ENCODE data around the gene SPOCK1.
"Not testable (repeated sequence)": the region's sequence is repeated elsewhere in the genome, so short reads cannot be mapped to it uniquely, and the experiment has no call there.

SPOCK1 gene

DNA sequence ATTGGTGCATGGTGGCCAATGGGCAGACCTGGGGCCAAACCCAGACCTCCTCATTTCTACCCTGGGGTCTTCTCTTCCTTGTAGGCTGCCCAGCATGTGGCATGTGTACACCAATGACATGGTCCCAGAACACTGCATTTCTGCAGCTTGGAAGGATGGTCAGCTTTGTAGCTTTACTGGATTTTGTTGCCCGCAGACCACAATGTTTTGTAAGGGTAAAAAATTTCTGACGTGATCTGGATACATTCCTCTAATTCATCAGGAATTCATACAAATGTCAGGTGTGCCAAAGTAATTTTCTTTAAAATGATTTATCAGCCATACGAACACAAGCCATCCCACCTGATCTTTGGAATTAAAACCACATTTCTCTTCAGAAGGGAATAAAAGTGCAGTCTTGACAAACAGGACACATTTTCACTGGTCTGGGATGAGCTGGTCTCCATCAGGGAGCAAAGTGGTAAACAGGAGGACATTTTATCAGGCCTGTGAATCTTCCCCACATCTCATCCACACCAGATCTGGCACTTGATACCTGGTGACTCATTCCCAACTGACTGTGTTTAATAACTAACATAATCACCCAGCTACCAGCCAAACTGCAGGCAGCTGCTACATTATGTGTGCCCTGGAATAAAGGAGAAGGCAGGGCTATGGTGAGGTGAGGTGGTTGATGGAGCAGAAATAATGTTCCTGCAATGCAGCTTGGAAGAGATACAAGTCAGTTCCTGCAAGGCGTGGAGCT, 103.9 kb downstream of the SPOCK1 start:
- no peak for DNase-seq (ENCODE audit: low read depth)

DNA sequence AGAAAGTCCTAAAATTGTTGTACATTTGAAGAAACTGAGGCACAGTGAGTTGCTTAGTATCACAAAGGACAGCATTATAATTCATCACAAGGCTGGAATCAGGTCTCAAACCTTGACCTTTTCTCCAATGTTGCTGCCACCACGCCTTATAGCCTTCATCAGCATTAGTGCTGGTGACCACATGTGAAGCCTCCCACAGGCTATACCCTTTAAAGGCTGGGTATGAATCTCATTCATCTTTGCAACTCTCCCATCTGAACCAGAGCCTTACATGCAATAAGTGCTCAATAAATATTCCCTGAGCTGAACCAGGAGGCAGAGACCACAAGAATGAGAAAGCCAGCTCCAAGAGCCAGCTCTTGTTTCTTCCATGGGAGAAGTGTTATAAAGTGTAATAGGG, 104.7 kb downstream of the SPOCK1 start:
- no peak for DNase-seq (ENCODE audit: low read depth)

DNA sequence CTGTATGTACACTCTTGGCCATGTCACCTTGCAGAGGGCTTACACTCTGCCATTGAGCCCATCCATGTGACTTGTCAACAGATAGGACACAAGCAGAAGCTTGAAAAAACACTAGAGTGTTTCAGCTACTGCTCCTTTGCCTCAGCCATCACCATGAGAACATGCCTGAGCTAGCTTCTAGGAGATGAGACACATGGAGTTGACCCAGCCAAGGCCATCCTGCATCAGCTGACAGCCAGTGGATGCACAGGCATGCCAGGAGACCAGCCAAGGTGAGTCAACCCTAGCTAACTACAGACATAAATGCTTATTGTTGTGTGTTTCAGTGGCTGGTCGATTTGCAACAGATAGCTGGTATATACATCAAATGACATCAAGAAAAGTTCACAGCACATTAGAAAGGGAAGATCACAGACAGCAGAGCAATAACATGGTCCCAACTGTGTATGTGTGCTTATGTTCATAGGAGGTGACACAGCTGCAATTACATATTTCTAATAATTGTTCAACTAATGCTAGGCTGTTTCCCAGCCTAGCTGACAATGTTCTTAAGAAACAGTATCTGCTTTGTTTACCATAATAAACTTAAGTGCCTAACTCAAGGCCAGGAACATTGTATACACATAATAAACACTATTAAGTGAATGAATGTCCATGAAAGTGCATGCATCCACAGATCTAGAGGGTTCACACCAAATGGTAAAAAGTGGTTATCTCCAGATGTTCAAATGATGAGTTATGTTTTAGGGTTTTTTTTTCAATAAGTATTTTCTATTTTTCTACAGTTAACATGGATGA, 105.7 kb downstream of the SPOCK1 start:
- DNase-seq (ENCODE audit: low read depth) = no peak

DNA sequence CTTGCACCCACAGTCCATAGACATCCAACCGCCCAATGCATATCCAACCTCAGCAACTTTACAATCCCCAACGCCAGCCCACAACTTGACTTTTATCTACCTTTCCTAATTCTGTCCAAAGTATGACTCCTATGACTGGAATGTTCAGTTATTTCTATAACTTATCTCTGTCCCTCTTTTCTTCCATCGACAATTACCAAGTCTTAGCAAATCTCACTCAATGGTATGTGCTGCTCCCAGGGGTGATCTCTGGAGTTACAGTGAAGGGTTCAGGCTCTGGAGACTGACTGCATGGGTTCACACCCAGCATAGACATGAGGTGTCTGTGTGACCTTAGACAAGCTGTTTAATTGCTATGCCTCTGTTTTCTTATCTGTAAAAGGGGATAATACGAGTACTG, 106.9 kb downstream of the SPOCK1 start:
- no peak for DNase-seq (ENCODE audit: low read depth)

DNA sequence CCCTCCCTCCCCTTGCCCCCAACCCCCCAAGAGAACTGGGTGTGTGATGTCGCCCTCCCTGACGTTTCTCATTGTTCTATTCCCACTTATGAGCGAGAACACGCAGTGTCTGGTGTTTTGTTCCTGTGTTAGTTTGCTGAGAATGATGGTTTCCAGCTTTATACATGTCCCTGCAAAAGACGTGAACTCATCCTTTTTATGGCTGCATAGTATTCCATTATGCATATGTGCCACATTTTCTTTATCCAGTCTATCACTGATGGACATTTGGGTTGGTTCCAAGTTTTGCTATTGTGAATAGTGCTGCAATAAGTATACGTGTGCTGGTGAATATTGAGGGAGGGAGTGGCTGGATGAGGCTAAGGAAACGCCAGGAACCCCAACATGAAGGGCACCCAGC, 108.1 kb downstream of the SPOCK1 start:
- DNase-seq (ENCODE audit: low read depth) = not testable (repeated sequence)

DNA sequence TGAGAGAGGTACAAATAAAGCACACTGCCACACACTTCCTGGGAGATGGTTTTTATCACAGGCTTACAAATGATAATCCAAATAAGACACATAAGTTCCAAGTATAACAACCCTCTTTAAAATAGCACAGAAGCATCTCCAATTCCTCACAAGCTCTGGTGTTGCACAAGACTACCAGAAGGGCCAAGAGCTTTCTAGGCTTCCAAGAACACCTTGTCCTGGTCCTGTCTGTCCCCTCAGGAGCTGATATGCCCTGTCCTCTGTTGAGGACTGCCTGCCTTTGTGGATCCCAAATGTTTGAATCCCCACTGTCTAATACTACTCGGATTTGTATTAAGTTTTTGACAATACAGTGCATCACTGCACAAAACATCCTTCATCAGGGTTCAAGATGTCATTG, 110.1 kb downstream of the SPOCK1 start:
- no peak for DNase-seq (ENCODE audit: low read depth)

DNA sequence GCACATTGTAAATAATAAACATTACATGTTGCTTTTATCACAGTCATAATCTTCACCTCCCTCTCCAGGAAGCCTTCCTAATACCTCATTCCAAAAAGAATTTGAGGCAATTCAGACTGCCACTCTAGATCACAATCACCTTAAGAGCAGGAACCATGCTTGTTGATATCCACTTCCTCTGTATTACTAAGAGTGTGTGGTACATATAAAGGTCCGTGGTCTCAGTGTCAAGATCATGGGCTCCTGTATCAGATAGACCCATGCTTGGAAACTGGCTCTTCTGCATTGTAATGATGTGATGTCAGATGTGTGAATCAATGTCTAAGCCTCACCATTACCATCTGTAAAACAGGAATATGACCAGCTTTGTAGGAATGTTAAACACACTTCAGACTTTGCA, 114.1 kb downstream of the SPOCK1 start:
- DNase-seq (ENCODE audit: low read depth) = no peak

DNA sequence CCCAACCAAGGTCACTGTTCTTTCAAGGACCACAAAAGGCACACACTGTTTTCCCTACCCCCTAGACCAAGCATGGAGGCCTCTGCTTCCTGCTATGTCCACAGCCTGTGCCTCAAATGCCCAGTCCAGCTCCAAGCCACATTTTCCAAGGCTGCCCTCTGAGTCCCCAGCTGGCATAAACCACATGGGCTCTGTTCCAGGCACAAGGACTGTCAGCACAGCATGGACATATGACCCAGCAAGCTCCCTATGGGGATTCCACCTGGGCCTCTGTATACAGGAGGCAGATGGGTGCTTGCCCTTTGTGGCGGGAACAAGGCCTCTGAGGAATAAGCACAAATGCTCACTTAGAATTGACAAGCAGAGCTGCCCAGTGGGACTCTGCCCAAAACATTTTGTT, 115.2 kb downstream of the SPOCK1 start:
- no peak for DNase-seq (ENCODE audit: low read depth)

DNA sequence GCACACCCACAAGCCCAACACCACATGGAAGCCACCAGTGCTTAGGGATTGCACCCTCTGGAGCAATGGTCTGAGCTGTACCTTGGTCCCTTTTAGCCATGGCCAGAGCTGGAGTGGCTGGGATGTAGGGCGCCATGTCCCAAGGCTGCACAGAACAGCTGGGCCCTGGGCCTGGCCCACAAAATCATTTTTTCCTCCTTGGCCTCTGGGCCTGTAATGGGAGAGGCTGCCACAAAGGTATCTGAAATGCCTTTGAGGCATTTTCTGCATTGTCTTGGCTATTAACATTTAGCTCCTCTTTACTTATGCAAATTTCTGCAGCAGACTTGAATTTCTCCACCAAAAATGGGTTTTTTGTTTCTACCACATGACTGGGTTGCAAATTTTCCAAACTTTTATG, 117.6 kb downstream of the SPOCK1 start:
- DNase-seq (ENCODE audit: low read depth) = no peak

DNA sequence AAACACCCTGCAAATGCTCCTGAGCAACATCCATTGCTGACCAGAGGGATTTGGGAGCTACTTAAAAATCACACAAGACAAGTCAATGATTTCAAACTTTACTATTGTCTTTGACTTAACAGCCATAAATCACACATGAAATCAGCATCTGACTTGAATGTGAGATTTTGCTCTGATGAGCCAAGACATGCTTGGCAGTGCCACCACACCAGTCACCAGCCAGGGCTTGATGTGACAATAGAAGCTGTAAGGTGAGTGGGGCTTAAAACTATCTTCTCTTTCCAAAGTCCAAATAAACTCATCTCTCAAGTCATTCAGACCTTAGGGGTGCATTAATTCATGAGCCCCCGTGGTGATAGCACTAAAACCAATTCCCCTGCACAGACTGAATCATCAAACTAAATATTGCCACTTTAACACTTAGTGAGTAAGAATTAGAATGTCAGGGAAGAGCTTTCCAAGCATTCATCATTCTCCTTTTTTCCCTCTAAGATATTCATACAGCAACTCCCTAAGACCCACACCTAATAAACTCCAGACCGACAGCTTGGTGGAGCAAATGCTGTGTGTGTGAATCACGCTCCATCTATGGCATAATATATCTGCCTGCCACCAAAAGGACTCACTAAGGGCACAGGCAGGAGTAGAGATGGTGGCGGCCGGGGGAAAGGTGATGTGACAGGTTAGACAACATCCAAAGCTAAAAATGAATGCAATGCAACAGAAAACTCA, 119.4 kb downstream of the SPOCK1 start:
- no peak for DNase-seq (ENCODE audit: low read depth)

DNA sequence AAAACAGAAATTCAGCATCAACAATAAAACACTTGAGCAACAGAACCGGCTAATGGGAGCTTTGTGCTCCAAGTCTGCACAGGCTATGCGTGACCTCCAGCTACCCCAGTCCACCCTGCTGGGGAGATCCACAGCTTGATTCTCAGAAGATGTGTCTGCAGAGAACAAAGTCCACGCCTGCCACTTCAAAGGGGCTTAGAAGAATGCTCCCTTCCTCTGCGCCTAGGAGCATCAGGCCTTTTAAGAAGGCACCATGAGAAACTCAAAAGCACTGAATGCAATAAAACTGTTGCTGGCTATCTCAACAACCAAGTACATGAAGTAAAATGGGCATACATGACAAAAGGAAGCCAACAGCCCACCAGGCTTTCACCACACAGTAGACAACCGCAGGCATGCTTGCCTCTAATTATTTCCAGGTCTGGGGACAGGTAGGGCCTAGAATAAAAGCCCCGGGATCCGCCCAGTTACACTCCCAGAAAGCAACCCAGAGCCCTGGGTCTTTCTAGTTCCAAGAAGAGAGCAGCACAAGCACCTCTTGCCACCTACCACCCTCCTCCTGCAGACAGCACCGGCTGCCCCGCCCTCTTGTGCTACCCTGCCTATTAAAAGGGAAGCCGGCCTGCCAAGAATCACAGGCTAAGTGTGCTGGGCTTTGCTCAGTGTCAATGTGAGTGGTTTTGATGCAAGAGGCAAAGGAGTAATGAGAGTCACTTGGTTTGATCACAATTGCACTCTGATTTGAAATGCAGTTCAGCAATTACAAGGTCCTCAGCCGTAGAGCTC, 123.2 kb downstream of the SPOCK1 start:
- DNase-seq (ENCODE audit: low read depth) = no peak

DNA sequence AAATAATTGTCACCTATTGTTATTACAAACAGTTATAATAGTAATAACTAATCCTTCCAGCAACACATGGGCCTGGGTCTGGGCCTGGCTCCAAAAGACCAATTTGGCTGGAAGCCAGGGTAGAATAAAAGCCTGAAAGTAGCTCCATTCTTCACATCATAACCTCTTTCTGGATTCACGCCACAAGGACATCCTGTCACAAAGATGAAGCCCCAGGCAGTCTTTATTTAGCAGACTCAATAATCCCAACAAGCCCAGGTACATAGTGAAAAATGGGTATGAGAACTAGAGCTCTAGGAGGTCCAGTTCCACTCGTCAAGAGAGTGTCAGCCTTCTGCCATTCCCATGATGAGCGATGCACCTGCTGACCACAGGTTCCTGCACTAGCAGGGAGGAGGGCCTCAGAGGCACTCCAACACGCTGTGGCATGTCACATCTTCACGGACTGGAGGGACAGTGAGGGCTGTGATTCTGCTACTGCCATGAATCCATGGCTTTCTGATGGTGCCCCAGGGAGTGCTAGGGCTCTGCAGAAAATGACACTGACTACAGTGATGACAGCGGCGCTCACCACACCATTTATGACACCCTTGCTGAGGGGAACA, 124.9 kb downstream of the SPOCK1 start:
- no peak for DNase-seq (ENCODE audit: low read depth)

DNA sequence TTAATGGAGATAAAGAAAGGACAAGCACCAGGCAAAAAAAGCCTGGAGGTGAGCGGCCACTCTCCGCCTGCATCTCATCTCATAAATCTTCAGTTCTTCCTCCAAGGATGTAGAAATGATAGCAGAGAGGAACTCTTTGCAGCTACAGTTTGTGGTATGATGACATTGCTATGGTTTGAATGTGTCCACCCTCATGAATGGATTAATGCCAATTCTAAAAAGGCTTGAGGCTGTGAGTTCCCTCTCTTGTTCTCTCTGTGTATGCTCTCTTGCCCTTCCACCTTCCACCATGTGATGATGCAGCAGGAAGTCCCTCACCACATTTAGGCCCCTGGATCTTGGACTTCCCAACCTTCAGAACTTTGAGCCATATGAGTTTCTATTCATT, 126.4 kb downstream of the SPOCK1 start:
- no peak for DNase-seq (ENCODE audit: low read depth)

DNA sequence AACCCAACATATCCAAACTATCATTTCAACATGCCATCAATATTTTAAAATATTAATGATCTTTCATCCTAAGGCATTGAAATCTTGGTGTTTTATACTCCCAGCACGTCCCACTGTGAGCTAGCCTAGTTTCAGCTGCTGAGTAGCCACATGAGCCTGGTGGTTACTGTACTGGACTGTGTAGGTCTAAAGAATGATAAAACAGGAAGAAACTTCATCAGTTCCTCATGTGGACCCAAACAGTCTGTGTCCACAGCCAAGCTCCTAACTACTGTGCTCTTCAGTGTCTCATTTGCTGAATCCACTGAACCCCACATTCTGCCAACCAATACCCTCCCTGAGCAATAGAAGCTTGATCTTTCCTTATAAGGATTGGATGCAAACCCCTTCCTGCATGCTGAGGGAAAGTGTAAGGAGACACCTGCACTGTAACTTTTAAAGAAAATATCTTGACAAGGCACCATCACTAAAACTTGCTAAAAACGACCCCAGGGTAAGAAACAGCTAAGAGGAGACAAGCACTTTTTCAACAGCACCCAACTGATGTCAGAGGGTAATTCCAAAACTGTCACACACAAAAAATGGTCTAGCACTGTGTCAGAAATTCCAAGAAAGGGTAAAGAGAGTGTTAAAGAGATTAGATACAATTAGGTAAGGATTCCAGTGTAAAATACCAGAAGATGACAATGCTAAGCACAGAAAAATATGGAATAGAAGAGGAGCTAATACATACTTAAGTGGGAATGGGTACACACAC, 126.9 kb downstream of the SPOCK1 start:
- DNase-seq (ENCODE audit: low read depth) = no peak

DNA sequence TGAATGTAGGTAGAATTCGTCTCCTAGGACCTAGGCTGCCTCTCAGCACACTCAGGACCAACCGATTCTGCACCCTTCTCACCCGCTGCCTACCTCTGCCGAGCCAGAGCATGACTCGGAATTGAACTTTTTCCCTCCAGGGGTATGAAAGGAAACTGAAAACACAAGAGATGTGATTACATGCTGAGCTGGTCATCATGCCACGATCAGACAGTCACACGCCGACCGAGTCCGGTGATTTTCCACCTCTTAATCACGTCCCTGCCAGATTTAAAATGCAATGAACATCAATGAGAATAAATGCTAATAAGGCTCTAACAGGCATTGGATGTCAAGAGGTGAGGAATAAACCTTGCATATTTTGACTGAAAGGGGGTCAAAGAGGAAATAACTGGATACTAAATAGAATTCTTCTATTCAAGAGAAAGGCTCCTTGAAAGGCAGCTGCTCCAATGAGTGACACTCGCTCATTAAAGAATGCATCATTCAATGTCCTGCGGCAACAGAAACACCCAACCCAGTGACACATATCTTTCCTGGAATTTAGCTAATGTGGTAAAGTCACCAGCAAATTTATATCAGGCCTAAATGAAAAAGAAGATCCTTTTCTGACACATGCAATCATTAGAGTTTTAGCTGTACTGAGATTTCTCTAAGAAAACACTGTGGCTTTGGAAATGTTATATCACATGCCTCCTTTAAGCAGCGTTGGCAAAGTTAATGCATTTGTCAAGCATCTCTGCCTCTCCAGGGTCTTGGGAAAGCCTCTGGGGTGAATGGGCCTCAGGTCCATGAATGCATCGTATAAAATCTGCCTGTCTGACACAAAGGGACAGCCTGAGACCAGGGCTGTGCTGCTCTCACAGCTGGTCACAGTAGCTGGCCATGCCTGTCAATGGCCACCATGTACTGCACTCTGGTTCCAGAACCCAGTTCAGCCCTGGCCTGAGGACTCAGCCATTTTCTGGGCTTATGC, 128.7 kb downstream of the SPOCK1 start:
- no peak for DNase-seq (ENCODE audit: low read depth)

DNA sequence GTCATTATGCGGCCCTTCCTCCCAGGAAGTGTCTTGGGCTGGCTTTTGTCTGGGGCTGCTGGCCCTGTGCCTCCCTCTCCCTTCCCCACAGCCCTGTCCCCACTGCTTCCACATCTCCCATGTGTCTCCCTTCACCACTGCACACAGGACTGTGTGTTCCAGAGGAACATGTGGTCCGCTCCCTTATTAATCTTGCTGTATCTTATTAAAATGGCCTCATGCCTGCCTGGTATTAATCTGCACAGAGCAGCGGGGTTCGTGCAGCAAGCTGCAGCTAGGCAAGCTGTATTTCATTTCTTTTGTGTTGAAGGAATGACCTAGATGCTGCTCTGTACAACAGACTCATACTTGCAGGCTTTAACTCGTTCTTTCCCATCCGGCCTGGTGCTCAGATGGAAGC, 130.5 kb downstream of the SPOCK1 start:
- no peak for DNase-seq (ENCODE audit: low read depth)

DNA sequence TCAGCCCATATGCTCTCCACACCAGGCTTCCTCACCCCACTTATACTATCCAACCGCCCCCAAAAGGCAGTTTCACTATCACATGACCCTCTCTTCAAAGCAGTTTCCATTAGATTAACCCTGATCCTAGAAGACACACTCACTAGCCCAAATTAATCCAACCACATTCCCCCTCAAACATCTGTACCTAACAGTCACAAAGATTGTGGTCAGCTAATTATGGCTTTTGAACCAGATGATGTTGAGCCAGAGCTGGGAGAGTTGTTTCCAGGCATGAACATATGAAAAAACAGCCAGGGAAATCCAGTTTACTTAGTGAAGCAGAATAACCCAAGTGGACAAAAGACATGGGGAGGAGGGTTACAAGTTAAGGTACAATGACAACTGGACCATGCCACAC, 131.2 kb downstream of the SPOCK1 start:
- DNase-seq (ENCODE audit: low read depth) = no peak

DNA sequence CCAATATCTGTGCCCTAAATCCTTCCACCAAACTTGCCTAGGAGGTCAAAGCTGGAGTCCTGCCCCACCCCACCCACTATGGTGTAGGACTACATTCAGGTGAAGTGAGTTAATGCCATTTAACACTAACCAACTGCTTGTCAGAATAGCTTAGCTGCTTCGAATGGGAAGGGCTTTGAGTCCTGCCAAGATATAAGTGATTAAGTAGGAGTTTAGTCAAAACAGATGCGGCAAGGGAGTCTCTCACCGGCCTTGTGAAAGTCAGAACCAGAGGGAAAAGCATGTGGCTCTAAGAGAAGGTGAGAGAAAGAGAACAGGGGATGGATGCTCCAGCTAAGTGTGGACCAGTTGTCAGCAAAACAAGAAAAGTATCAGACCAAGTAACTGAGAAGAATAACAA, 132.6 kb downstream of the SPOCK1 start:
- DNase-seq (ENCODE audit: low read depth) = no peak

DNA sequence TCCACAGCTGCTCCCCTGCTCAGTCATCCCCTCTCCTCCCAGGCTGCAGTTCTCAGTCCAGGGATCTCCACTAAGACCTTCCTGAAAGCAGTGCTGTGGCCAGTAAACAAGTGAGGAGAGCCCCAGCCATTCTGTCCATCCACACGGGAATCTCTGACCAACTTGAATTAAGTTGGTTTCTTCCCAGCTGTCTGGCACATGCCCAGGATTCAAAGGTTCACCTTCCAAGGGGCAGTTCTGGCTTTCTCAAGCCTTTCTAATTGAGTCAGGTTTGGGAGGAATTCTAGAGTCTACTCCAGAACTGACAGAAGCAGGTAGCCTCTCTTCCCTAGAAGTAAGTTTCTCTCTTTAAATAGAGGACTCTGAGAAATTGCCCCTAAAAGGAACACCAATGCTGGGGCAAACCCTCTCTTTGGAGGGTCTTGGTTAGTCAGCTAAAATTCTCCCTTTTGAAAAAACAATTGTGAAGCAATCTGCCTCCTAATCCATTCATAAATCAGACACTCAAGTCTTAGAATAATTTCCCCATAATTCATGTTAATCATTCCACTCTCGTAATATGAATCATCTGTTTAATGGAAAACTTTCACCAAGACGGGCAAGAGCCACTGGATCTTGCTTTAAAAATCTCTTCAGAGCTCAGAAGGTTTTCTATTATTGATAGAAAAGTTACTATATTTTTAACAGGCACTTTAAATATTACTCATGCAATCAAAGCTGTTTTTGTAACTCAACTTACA, 133.8 kb downstream of the SPOCK1 start:
- DNase-seq (ENCODE audit: low read depth) = no peak

All from stimulated activated CD8-positive, alpha-beta memory T cell treated with anti-CD3 and anti-CD28 coated beads, Interleukin-7, amount 100 ng/mL, for 24 hours (primary cell).